Right lobe of liver (tissue), 6 donors: Measurements from ENCODE around the gene GPATCH2. TPM values are rescaled to one million over a fixed set of nuclear protein-coding genes. Genes with fewer than 3 reads are reported as not detected.

Experiments used
- ATAC-seq, 4 donors: fragments of 200-7000 bp; cut with Tn5 transposase; one replicate each; pipeline ENCODE4 v1.9.1; 2020; ENCODE audit warnings: mild to moderate bottlenecking in 4 of 4, moderate library complexity in 4 of 4
- DNase-seq, 3 donors: peaks; one replicate each; pipeline ENCODE4 v3.0.0-alpha.2; 2020
- H3K27ac ChIP-seq, 3 donors: fragments of 200-600 bp; one replicate each; pipeline ENCODE4 v1.8.0; 2022
- H3K27me3 ChIP-seq, 2 donors: fragments of 200-600 bp; one replicate each; pipeline ENCODE4 v1.8.0; 2022
- H3K36me3 ChIP-seq, 4 donors: fragments of 200-600 bp; sonication (generic) in 1 of 4; one replicate each; pipeline versions ENCODE4 v1.5.1 to v1.8.0; 2017 to 2022; ENCODE audit warnings: control low read depth in 1 of 4
- H3K4me1 ChIP-seq, 4 donors: fragments of 200-600 bp; sonication (generic) in 1 of 4; one replicate each; pipeline versions ENCODE4 v1.5.1 to v1.8.0; 2017 to 2022; ENCODE audit warnings: control low read depth in 1 of 4
- H3K4me3 ChIP-seq, 3 donors: fragments of 200-600 bp; one replicate each; pipeline ENCODE4 v1.8.0; 2022
- H3K9me3 ChIP-seq, 4 donors: fragments of 200-600 bp; sonication (generic) in 1 of 4; one replicate each; pipeline versions ENCODE4 v1.5.1 to v1.8.0; 2017 to 2022; ENCODE audit warnings: control low read depth in 1 of 4
- CTCF ChIP-seq, 4 donors: fragments of 200-600 bp in 3 of 4; fragments of 450-650 bp in 1 of 4; IDR thresholded peaks; one replicate each; pipeline versions ENCODE4 v1.5.1 to v1.8.0; 2016 to 2022; ENCODE audit warnings: antibody characterized with exemption in 4 of 4, mild to moderate bottlenecking in 2 of 4
- POLR2A ChIP-seq: fragments of 450-650 bp; IDR thresholded peaks from one replicate; pipeline ENCODE4 v1.6.1; 2017; ENCODE audit warnings: antibody characterized with exemption, mild to moderate bottlenecking
- whole genome bisulfite sequencing: methylation state at CpG from one replicate; pipeline ENCODE4 v1.1.6; 2018; ENCODE audit warnings: low coverage, low lambda C conversion rate; ENCODE audit not compliant: insufficient coverage; ENCODE audit errors: missing lambda C conversion rate; 5-methylcytosine and 5-hydroxymethylcytosine counted together
- intact Hi-C, 2 donors: fragments of 100-400 bp; cut with DNase I; formaldehyde crosslinking; loops; one replicate each; pipeline versions ENCODE4 v1.11.2 to v1.14.1; 2022
- long read RNA-seq: library from polyadenylated mRNA; unstranded; transcript quantifications from one replicate; pipeline ENCODE4 v2.0.0, GENCODE V29; 2019
- total RNA-seq, 6 experiments: library from RNA; depleted of rRNA in 2 of 6; stranded (reverse); fragments of >200 nt in 2 of 6; fragmentation: NEBNext Ultra II Directional in 3 of 6; extraction: Animal tissue kit (Norgen Biotek cat#: 25700) in 3 of 6; gene quantifications; one replicate each; pipeline versions ENCODE4 v1.1.0 to v1.2.4, GENCODE V29; 2016 to 2023
- donor health status: DM: no; HTN: yes; CAD: no.
- donor health status: DM: no; HTN: no; CAD: no.
- donor health status: DM: no; HTN: no; CAD: no.
- donor health status: DM: no; HTN: yes; CAD: no.
- donor health status: DM: no; HTN: yes; CAD: no.

Gene GPATCH2
- 1 to 10 TPM; 3.3 to 6.6 (median 4.6) TPM for total RNA-seq
- long read RNA-seq, partial matches to known transcripts = 1 of 1 reads
- long read RNA-seq, other reads (novel, unspliced or antisense) = 0 of 1 reads

GRCh38 chr1:217630711-217631591, at the start of gene GPATCH2, which contains the start of gene SPATA17:
GPATCH2 (minus strand) TSS chr1:217631090; CDS start chr1:217630971, 119 bp downstream.
SPATA17 (plus strand) TSS chr1:217631344; CDS start chr1:217631379, 35 bp downstream.
- H3K27ac ChIP-seq = peak within 1 kb of the TSS; percentile 87 to 89 (median 88)
- intact Hi-C loops = no loop called here
- peak within 1 kb of the TSS; percentile 76 to 86 (median 76) for H3K4me3 ChIP-seq
- WGBS = 1% methylated on average over 30 of the region's 42 CpGs
- DNase-seq = peak; percentile 75 to 83 (median 81)
- no peaks in the 10 kb centered on the region for H3K9me3 ChIP-seq
- H3K27me3 ChIP-seq = no peaks in the 10 kb centered on the region
- ATAC-seq = peak; percentile 97 to 98 (median 98)
- TF ChIP-seq POLR2A = peak; percentile 37
- peak in 3 of 4 donors; percentile 26 to 42 (median 29) for TF ChIP-seq CTCF (IDR thresholded peaks at IDR 0.05)
- H3K4me1 ChIP-seq = peaks cover 0 to 10% (median 3%) of the 10 kb centered on the region in 4 donors
- H3K36me3 ChIP-seq = no peaks in the 10 kb centered on the region

GRCh38 chr1:217674028-217674729, 43.3 kb upstream of the GPATCH2 start:
- no peaks in the 10 kb centered on the region for H3K36me3 ChIP-seq
- H3K9me3 ChIP-seq = no peaks in the 10 kb centered on the region
- no peak for DNase-seq
- intact Hi-C loops = no loop called here
- TF ChIP-seq POLR2A = no peak
- TF ChIP-seq CTCF (IDR thresholded peaks at IDR 0.05) = no peak
- peak in 1 of 4 donors; percentile 32 for ATAC-seq
- no peaks in the 10 kb centered on the region for H3K4me1 ChIP-seq
- H3K27me3 ChIP-seq = no peaks in the 10 kb centered on the region
- WGBS = 0% methylated on average over 1 of the region's 4 CpGs
- H3K4me3 ChIP-seq = no peak overlapping the region
- no peak overlapping the region for H3K27ac ChIP-seq

- peak in 2 of 4 donors; percentile 22 to 56 for ATAC-seq
- Histone ChIP-seq H3K27ac (no peak overlapping the region), H3K9me3 (no peaks in the 10 kb centered on the region), H3K36me3 (no peaks in the 10 kb centered on the region), H3K4me1 (no peaks in the 10 kb centered on the region), H3K27me3 (no peaks in the 10 kb centered on the region), H3K4me3 (no peak overlapping the region)
- WGBS = 37% methylated on average over 2 of the region's 2 CpGs
- intact Hi-C loops = no loop called here
- no peak for DNase-seq
- TF ChIP-seq CTCF (IDR thresholded peaks at IDR 0.05) = no peak
- TF ChIP-seq POLR2A = no peak
Observed at GRCh38 chr1:217673387-217673786, 42.5 kb upstream of the GPATCH2 start.

- DNase-seq (no peak), ATAC-seq (no peak)
- TF ChIP-seq CTCF (IDR thresholded peaks at IDR 0.05) = no peak
- no peak for TF ChIP-seq POLR2A
- H3K36me3 ChIP-seq = no peaks in the 10 kb centered on the region
- H3K4me3 ChIP-seq = no peak overlapping the region
- intact Hi-C loops = no loop called here
- H3K4me1 ChIP-seq = no peaks in the 10 kb centered on the region
- WGBS = 31% methylated on average over 2 of the region's 2 CpGs
- H3K27ac ChIP-seq = no peak overlapping the region
- H3K27me3 ChIP-seq = no peaks in the 10 kb centered on the region
- H3K9me3 ChIP-seq = no peaks in the 10 kb centered on the region
Observed at GRCh38 chr1:217668351-217668940, 37.6 kb upstream of the GPATCH2 start.
